ENCODE data around the gene RPTOR. TPM values are rescaled to one million over a fixed set of nuclear protein-coding genes. Genes with fewer than 3 reads are reported as not detected.

RPTOR gene
- total RNA-seq, 1 experiment from 2014 or later = 26.3 TPM

- DNase-seq (ENCODE audit: low spot score) = no peak
Measured at GRCh38 chr17:80640366-80641084, 95.9 kb downstream of the RPTOR start.

GRCh38 chr17:80643326-80644099, 98.9 kb downstream of the RPTOR start:
- no peak for DNase-seq (ENCODE audit: low spot score)

GRCh38 chr17:80644536-80644935, 99.9 kb downstream of the RPTOR start:
- DNase-seq (ENCODE audit: low spot score) = no peak

GRCh38 chr17:80645706-80646325, 101.2 kb downstream of the RPTOR start:
- no peak for DNase-seq (ENCODE audit: low spot score)

- DNase-seq (ENCODE audit: low spot score) = no peak
Measured at GRCh38 chr17:80646328-80646727, 101.7 kb downstream of the RPTOR start.

GRCh38 chr17:80647746-80648145, 103.1 kb downstream of the RPTOR start:
- DNase-seq (ENCODE audit: low spot score) = no peak

GRCh38 chr17:80649200-80649644, 104.6 kb downstream of the RPTOR start:
- no peak for DNase-seq (ENCODE audit: low spot score)

- DNase-seq (ENCODE audit: low spot score) = peak; percentile 79
Measured at GRCh38 chr17:80649672-80650330, 105.2 kb downstream of the RPTOR start.

GRCh38 chr17:80650331-80650672, 105.7 kb downstream of the RPTOR start:
- DNase-seq (ENCODE audit: low spot score) = no peak

- DNase-seq (ENCODE audit: low spot score) = no peak
Measured at GRCh38 chr17:80650751-80651518, 106.3 kb downstream of the RPTOR start.

- DNase-seq (ENCODE audit: low spot score) = no peak
Measured at GRCh38 chr17:80652756-80653330, 108.2 kb downstream of the RPTOR start.

GRCh38 chr17:80653856-80654255, 109.2 kb downstream of the RPTOR start:
- DNase-seq (ENCODE audit: low spot score) = no peak

- DNase-seq (ENCODE audit: low spot score) = no peak
Measured at GRCh38 chr17:80655608-80656007, 111.0 kb downstream of the RPTOR start.

- no peak for DNase-seq (ENCODE audit: low spot score)
Measured at GRCh38 chr17:80656590-80656989, 112.0 kb downstream of the RPTOR start.

GRCh38 chr17:80657561-80657960, 112.9 kb downstream of the RPTOR start:
- DNase-seq (ENCODE audit: low spot score) = no peak

- DNase-seq (ENCODE audit: low spot score) = no peak
Measured at GRCh38 chr17:80658821-80659220, 114.2 kb downstream of the RPTOR start.

GRCh38 chr17:80659651-80660050, 115.0 kb downstream of the RPTOR start:
- no peak for DNase-seq (ENCODE audit: low spot score)

GRCh38 chr17:80660527-80661198, 116.0 kb downstream of the RPTOR start:
- DNase-seq (ENCODE audit: low spot score) = no peak

GRCh38 chr17:80662557-80662956, 117.9 kb downstream of the RPTOR start:
- no peak for DNase-seq (ENCODE audit: low spot score)

- DNase-seq (ENCODE audit: low spot score) = no peak
Measured at GRCh38 chr17:80663781-80664206, 119.2 kb downstream of the RPTOR start.
